K562 (cell line): ENCODE measurements around the gene TNFRSF13B. TPM values are rescaled to one million over a fixed set of nuclear protein-coding genes. Genes with fewer than 3 reads are reported as not detected.

Experiments
- BCLAF1 ChIP-seq, 2 experiments: fragments of 450-650 bp in 1 of 2; IDR thresholded peaks; 2 replicates each; pipeline ENCODE4 v1.6.1; 2011 to 2017; ENCODE audit warnings: low read depth in 2 of 2, antibody characterized with exemption in 1 of 2, borderline replicate concordance in 1 of 2, low read length in 1 of 2, mild to moderate bottlenecking in 1 of 2, mixed read lengths in 1 of 2; ENCODE audit not compliant: control insufficient read depth in 1 of 2
- BCOR ChIP-seq: fragments of 450-650 bp; IDR thresholded peaks from 2 replicates; pipeline ENCODE4 v1.6.1; 2016
- EHMT2 ChIP-seq: fragments of 450-650 bp; IDR thresholded peaks from 2 replicates; pipeline ENCODE4 v1.6.1; 2018; ENCODE audit warnings: antibody characterized with exemption
- NKRF ChIP-seq: fragments of 450-650 bp; IDR thresholded peaks from 2 replicates; pipeline ENCODE4 v1.6.1; 2016; ENCODE audit warnings: borderline replicate concordance
- SIX5 ChIP-seq, 2 experiments: IDR thresholded peaks; 2 replicates each; pipeline ENCODE4 v1.6.1; 2011; ENCODE audit warnings: low read length in 2 of 2, borderline replicate concordance in 1 of 2, low read depth in 1 of 2, mild to moderate bottlenecking in 1 of 2, moderate library complexity in 1 of 2; ENCODE audit not compliant: insufficient read depth in 1 of 2
- TBL1XR1 ChIP-seq, 2 experiments: IDR thresholded peaks; 2 replicates each; pipeline ENCODE4 v1.6.1; 2012; ENCODE audit warnings: improper control_type of control experiment in 2 of 2, low read length in 2 of 2, mild to moderate bottlenecking in 1 of 2
- TEAD2 ChIP-seq: fragments of 450-650 bp; IDR thresholded peaks from 2 replicates; pipeline ENCODE4 v1.6.1; 2016; ENCODE audit warnings: missing genetic modification characterization, control low read depth, missing compliant biosample characterization
- ZNF76 ChIP-seq: fragments of 250-450 bp; sonication (Bioruptor Pico); IDR thresholded peaks from 2 replicates; pipeline ENCODE4 v1.4.0; 2020; ENCODE audit warnings: mild to moderate bottlenecking, moderate library complexity, borderline replicate concordance
- ZNF780A ChIP-seq: fragments of 250-450 bp; sonication (Bioruptor Pico); IDR thresholded peaks from 2 replicates; pipeline ENCODE4 v1.5.0; 2021; ENCODE audit warnings: mild to moderate bottlenecking
- polyA plus RNA-seq, 8 experiments: library from polyadenylated mRNA; depleted of rRNA in 4 of 8; stranded (reverse) in 5 of 8; unstranded in 3 of 8; fragments of >200 nt; fragmentation: Nextera tagmentation in 2 of 8; fragmentation: Illumina TruSeq in 1 of 8; extraction: Ambion mirVana in 2 of 8; extraction: Trizol in 1 of 8; gene quantifications; 2 replicates each; pipeline versions ENCODE4 v1.2.1 to v1.2.3, GENCODE V29; 2011 to 2014; ENCODE audit warnings: inconsistent platforms in 1 of 8, missing spikeins in 1 of 8
- total RNA-seq, 7 experiments: library from RNA; depleted of rRNA in 6 of 7; stranded (reverse); fragments of >200 nt in 6 of 7; fragmentation: Illumina TruSeq in 2 of 7; extraction: Trizol in 2 of 7; gene quantifications; 2 replicates each; pipeline versions ENCODE4 v1.2.1 to v1.2.3, GENCODE V29; 2011 to 2021; ENCODE audit warnings: low replicate concordance in 1 of 7
- TF ChIP-seq, protein P1 (sequence below): fragments of 150-350 bp; IDR thresholded peaks from 2 replicates; pipeline ENCODE4 v1.6.1; 2014; ENCODE audit warnings: low read depth, mild to moderate bottlenecking, low read length, borderline replicate concordance

Gene TNFRSF13B
- total and polyA plus RNA-seq, 9 of the 15 experiments (the other 6 are each of a cell fraction or from before 2014, with no cell fraction given): not detected

DNA sequence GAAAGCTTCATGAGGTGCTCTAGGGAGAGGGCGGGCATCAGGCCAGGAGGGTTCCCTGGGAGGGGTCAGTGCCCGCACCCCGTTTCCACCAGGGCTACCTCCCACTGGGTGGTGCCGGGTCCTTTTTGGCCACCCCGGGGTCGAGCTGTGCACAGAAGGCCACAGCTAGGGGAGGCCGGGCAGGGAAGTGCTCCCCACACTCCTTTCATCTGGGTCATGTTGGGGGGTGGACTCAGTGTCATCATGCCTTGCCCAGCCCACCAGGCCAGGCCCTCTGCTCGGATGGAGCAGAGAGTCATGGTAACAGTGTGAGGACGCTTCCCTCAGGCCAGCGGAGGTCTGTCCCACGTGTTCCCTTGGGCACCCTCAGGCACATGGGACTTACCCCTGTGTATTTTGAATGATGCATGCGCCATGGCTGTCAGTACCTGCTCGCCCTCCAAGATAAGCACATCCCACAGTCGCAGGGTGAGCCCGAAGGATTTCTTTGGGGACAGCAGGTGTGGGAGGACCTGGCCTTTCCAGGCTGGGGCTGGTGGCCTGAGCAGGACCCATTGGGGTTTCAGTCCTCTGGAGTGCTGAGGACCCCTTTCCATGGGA, 46.4 kb downstream of the TNFRSF13B start (continued):
- TF ChIP-seq SIX5 (IDR thresholded peaks at IDR 0.05; ENCODE audit: borderline replicate concordance in 1 of 2, insufficient read depth in 1 of 2, low read depth in 1 of 2, low read length in 2 of 2): no peak
- TF ChIP-seq, protein P1, sequence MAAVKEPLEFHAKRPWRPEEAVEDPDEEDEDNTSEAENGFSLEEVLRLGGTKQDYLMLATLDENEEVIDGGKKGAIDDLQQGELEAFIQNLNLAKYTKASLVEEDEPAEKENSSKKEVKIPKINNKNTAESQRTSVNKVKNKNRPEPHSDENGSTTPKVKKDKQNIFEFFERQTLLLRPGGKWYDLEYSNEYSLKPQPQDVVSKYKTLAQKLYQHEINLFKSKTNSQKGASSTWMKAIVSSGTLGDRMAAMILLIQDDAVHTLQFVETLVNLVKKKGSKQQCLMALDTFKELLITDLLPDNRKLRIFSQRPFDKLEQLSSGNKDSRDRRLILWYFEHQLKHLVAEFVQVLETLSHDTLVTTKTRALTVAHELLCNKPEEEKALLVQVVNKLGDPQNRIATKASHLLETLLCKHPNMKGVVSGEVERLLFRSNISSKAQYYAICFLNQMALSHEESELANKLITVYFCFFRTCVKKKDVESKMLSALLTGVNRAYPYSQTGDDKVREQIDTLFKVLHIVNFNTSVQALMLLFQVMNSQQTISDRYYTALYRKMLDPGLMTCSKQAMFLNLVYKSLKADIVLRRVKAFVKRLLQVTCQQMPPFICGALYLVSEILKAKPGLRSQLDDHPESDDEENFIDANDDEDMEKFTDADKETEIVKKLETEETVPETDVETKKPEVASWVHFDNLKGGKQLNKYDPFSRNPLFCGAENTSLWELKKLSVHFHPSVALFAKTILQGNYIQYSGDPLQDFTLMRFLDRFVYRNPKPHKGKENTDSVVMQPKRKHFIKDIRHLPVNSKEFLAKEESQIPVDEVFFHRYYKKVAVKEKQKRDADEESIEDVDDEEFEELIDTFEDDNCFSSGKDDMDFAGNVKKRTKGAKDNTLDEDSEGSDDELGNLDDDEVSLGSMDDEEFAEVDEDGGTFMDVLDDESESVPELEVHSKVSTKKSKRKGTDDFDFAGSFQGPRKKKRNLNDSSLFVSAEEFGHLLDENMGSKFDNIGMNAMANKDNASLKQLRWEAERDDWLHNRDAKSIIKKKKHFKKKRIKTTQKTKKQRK: no peak
- TF ChIP-seq BCLAF1 (IDR thresholded peaks at IDR 0.05; ENCODE audit: borderline replicate concordance in 1 of 2, control insufficient read depth in 1 of 2, low read depth in 2 of 2, low read length in 1 of 2): no peak
- TF ChIP-seq NKRF: no peak
- TF ChIP-seq ZNF76 (CRISPR knock-in tag): no peak
- TF ChIP-seq TEAD2 (tag): no peak
- no peak for TF ChIP-seq BCOR
- TF ChIP-seq ZNF780A: no peak
- TF ChIP-seq EHMT2: no peak
- TF ChIP-seq TBL1XR1 (IDR thresholded peaks at IDR 0.05; ENCODE audit: low read length in 2 of 2): no peak
